ENCODE measurements around the gene RTL1.

Gene RTL1

DNA sequence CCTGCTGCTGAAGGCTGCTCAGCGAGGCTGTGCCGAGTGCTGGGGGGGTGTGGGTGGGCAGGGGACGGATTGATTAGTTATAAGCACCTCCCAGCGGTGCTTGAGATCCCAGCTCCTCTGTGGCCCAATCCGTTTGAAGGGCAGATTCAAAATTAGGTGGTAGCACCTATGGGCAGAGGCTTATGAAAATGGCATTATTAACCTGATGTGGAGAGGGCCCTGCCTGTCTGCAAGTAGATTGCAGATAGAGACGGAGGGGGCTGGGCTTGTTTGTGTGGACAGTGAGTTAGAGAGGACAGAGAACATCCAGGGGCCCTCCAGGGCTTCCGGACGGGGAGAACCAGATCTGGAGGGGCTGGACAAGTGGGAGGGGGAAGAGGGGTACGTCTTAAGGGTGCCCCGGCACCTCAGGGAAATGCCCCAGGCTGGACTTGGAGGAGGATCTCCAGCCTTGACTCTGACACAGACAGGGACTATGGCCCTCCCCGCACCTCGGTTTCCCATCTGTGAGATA lies at the start of gene RTL1:
Gene RTL1 (minus strand): TSS at position 51 of the 514 bp plus-strand sequence. CDS start 18,934 bp downstream, outside the sequence.
- DNase-seq (ENCODE audit: low read depth), result no peak
- TF ChIP-seq, protein P1, sequence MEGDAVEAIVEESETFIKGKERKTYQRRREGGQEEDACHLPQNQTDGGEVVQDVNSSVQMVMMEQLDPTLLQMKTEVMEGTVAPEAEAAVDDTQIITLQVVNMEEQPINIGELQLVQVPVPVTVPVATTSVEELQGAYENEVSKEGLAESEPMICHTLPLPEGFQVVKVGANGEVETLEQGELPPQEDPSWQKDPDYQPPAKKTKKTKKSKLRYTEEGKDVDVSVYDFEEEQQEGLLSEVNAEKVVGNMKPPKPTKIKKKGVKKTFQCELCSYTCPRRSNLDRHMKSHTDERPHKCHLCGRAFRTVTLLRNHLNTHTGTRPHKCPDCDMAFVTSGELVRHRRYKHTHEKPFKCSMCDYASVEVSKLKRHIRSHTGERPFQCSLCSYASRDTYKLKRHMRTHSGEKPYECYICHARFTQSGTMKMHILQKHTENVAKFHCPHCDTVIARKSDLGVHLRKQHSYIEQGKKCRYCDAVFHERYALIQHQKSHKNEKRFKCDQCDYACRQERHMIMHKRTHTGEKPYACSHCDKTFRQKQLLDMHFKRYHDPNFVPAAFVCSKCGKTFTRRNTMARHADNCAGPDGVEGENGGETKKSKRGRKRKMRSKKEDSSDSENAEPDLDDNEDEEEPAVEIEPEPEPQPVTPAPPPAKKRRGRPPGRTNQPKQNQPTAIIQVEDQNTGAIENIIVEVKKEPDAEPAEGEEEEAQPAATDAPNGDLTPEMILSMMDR (IDR thresholded peaks at IDR 0.05; ENCODE audit: insufficient read depth, low read depth, low read length, missing control alignments), result no peak
- no peak within 1 kb of the TSS for H3K4me3 ChIP-seq (ENCODE audit: low read length)

DNA sequence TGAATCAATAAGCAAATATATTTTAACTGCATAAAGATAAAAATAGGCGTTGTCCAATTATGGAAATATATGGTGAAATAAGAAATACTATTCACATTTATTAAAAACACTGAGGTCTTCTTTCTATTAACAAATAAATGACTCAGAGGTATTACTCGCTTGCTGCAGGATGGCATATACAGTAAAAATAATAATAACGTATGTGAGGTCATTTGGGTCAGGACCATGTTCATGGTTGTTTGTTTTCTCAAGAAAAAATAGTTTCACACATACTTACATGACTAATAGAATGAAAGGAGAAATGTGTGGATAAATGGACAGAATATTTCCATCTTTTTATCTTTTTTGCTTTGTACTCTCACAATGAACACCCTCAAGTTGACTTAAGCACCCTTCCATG lies 46.5 kb upstream of the RTL1 start:
- TF ChIP-seq, protein P1 (IDR thresholded peaks at IDR 0.05; ENCODE audit: insufficient read depth, low read depth, low read length, missing control alignments), result no peak
- no peak for DNase-seq (ENCODE audit: low read depth)
- H3K4me3 ChIP-seq (ENCODE audit: low read length), result no peak overlapping the region

DNA sequence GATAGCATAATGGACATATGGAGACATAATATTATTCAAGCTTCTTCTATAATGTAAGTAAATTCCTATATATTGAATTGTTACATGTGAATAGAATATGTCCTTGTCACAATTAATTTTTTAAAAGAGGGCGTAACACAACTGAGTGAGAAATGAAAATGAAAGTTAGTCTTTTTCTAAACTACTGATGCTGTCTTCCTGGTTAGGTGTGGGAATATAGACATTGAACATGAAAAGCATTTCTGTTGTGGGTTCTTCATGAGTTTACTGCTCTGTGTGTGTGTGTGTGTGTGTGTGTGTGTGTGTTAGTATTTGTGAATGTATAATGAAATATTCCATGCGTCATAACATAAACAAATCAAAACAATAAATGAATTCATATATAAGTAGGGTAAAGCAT lies 40.5 kb upstream of the RTL1 start:
- TF ChIP-seq, protein P1 (IDR thresholded peaks at IDR 0.05; ENCODE audit: insufficient read depth, low read depth, low read length, missing control alignments), result no peak
- no peak for DNase-seq (ENCODE audit: low read depth)
- no peak overlapping the region for H3K4me3 ChIP-seq (ENCODE audit: low read length)

DNA sequence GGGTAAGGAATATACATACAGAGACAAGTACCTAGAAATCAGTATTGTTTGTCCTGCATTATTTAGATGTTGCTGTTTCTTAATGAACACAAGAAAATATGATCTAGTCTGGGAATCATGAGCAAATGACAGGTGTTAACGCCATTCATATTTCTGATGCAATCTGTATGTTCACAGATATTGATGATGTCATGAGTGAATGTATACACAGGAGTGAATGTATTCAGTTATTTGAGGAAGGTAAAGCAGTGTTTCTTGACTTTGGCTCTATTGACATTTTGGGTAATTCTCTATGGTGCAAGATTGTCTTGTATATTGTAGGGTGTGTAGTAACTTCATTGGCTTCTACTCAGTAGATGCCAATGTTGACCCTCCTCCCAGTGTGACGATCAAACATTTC lies 26.7 kb upstream of the RTL1 start:
- no peak for DNase-seq (ENCODE audit: low read depth)
- TF ChIP-seq, protein P1 (IDR thresholded peaks at IDR 0.05; ENCODE audit: insufficient read depth, low read depth, low read length, missing control alignments), result no peak
- no peak overlapping the region for H3K4me3 ChIP-seq (ENCODE audit: low read length)

GRCh38 chr14:100915560-100915959 lies 12.0 kb upstream of the RTL1 start:
- TF ChIP-seq, protein P1 (IDR thresholded peaks at IDR 0.05; ENCODE audit: insufficient read depth, low read depth, low read length, missing control alignments), result no peak
- no peak for DNase-seq (ENCODE audit: low read depth)
- no peak overlapping the region for H3K4me3 ChIP-seq (ENCODE audit: low read length)

GRCh38 chr14:100914597-100915021 lies 11.1 kb upstream of the RTL1 start:
- TF ChIP-seq, protein P1 (IDR thresholded peaks at IDR 0.05; ENCODE audit: insufficient read depth, low read depth, low read length, missing control alignments), result no peak
- DNase-seq (ENCODE audit: low read depth), result no peak

GRCh38 chr14:100911665-100912316 lies 8.3 kb upstream of the RTL1 start:
- peak; percentile 29 for DNase-seq (ENCODE audit: low read depth)
- H3K4me3 ChIP-seq (ENCODE audit: low read length), result no peak overlapping the region
- TF ChIP-seq, protein P1 (IDR thresholded peaks at IDR 0.05; ENCODE audit: insufficient read depth, low read depth, low read length, missing control alignments), result no peak

More at GRCh38 chr14:100914597-100915021, 11.1 kb upstream of the RTL1 start:
- no peak overlapping the region for H3K4me3 ChIP-seq (ENCODE audit: low read length)
